ENCODE results near the gene SMAP1.

Gene SMAP1

GRCh38 chr6:70886661-70887060 lies 219.0 kb downstream of the SMAP1 start:
- no peak overlapping the region for H3K4me3 ChIP-seq (ENCODE audit: low read length)
- H4K20me1 ChIP-seq (ENCODE audit: insufficient read depth, low read length): no peaks in the 10 kb centered on the region
- H3K9me3 ChIP-seq (ENCODE audit: insufficient read depth, low read length): no peaks in the 10 kb centered on the region
- no peaks in the 10 kb centered on the region for H3K79me2 ChIP-seq (ENCODE audit: low read length)
- no peak for TF ChIP-seq CTCF (IDR thresholded peaks at IDR 0.05; ENCODE audit: low read depth, low read length)
- TF ChIP-seq EZH2phosphoT487 (IDR thresholded peaks at IDR 0.05; ENCODE audit: low read depth): no peak
- H2AFZ ChIP-seq (ENCODE audit: low read depth, low read length): no peak overlapping the region
- no peak overlapping the region for H3K4me2 ChIP-seq (ENCODE audit: low read length)
- peaks cover 13% of the 10 kb centered on the region for H3K4me1 ChIP-seq (ENCODE audit: low read length)
- no peaks in the 10 kb centered on the region for H3K36me3 ChIP-seq (replicated peaks; ENCODE audit: low read depth, low read length)
- H3K9ac ChIP-seq (ENCODE audit: low read length): no peak overlapping the region
- no peaks in the 10 kb centered on the region for H3K27me3 ChIP-seq (ENCODE audit: low read depth, low read length)
- no peak overlapping the region for H3K27ac ChIP-seq (ENCODE audit: low read length)

- Histone ChIP-seq H3K79me2 (ENCODE audit: low read length) (no peaks in the 10 kb centered on the region), H3K36me3 (replicated peaks; ENCODE audit: low read depth, low read length) (no peaks in the 10 kb centered on the region), H3K4me3 (ENCODE audit: low read length) (no peak overlapping the region), H3K27me3 (ENCODE audit: low read depth, low read length) (no peaks in the 10 kb centered on the region), H3K4me1 (ENCODE audit: low read length) (peaks cover 10% of the 10 kb centered on the region), H3K9ac (ENCODE audit: low read length) (no peak overlapping the region), H3K4me2 (ENCODE audit: low read length) (no peak overlapping the region), H4K20me1 (ENCODE audit: insufficient read depth, low read length) (no peaks in the 10 kb centered on the region), H3K9me3 (ENCODE audit: insufficient read depth, low read length) (no peaks in the 10 kb centered on the region), H2AFZ (ENCODE audit: low read depth, low read length) (no peak overlapping the region), H3K27ac (ENCODE audit: low read length) (no peak overlapping the region)
- TF ChIP-seq EZH2phosphoT487 (IDR thresholded peaks at IDR 0.05; ENCODE audit: low read depth): no peak
- no peak for TF ChIP-seq CTCF (IDR thresholded peaks at IDR 0.05; ENCODE audit: low read depth, low read length)
Measured at GRCh38 chr6:70889270-70889669, 221.6 kb downstream of the SMAP1 start.

GRCh38 chr6:70894001-70894400 lies 226.3 kb downstream of the SMAP1 start:
- no peak for TF ChIP-seq EZH2phosphoT487 (IDR thresholded peaks at IDR 0.05; ENCODE audit: low read depth)
- TF ChIP-seq CTCF (IDR thresholded peaks at IDR 0.05; ENCODE audit: low read depth, low read length): no peak
- no peaks in the 10 kb centered on the region for H3K36me3 ChIP-seq (replicated peaks; ENCODE audit: low read depth, low read length)
- no peaks in the 10 kb centered on the region for H3K9me3 ChIP-seq (ENCODE audit: insufficient read depth, low read length)
- no peak overlapping the region for H3K4me2 ChIP-seq (ENCODE audit: low read length)
- no peaks in the 10 kb centered on the region for H3K79me2 ChIP-seq (ENCODE audit: low read length)
- no peaks in the 10 kb centered on the region for H4K20me1 ChIP-seq (ENCODE audit: insufficient read depth, low read length)
- H2AFZ ChIP-seq (ENCODE audit: low read depth, low read length): no peak overlapping the region
- 0 out of 2 replicates have a peak, but pooled peaks cover 7% of the 10 kb centered on the region for H3K27me3 ChIP-seq (ENCODE audit: low read depth, low read length)
- H3K27ac ChIP-seq (ENCODE audit: low read length): no peak overlapping the region
- H3K4me3 ChIP-seq (ENCODE audit: low read length): no peak overlapping the region
- no peak overlapping the region for H3K9ac ChIP-seq (ENCODE audit: low read length)
- H3K4me1 ChIP-seq (ENCODE audit: low read length): no peaks in the 10 kb centered on the region

GRCh38 chr6:70900047-70900446 lies 232.4 kb downstream of the SMAP1 start:
- no peak overlapping the region for H3K9ac ChIP-seq (ENCODE audit: low read length)
- H3K4me3 ChIP-seq (ENCODE audit: low read length): no peak overlapping the region
- no peaks in the 10 kb centered on the region for H3K4me1 ChIP-seq (ENCODE audit: low read length)
- H3K27me3 ChIP-seq (ENCODE audit: low read depth, low read length): 0 out of 2 replicates have a peak, but pooled peaks cover 7% of the 10 kb centered on the region
- H3K79me2 ChIP-seq (ENCODE audit: low read length): no peaks in the 10 kb centered on the region
- no peaks in the 10 kb centered on the region for H3K36me3 ChIP-seq (replicated peaks; ENCODE audit: low read depth, low read length)
- no peaks in the 10 kb centered on the region for H4K20me1 ChIP-seq (ENCODE audit: insufficient read depth, low read length)
- no peak overlapping the region for H3K4me2 ChIP-seq (ENCODE audit: low read length)
- TF ChIP-seq EZH2phosphoT487 (IDR thresholded peaks at IDR 0.05; ENCODE audit: low read depth) (no peak), CTCF (IDR thresholded peaks at IDR 0.05; ENCODE audit: low read depth, low read length) (no peak)
- H2AFZ ChIP-seq (ENCODE audit: low read depth, low read length): no peak overlapping the region
- H3K9me3 ChIP-seq (ENCODE audit: insufficient read depth, low read length): no peaks in the 10 kb centered on the region
- no peak overlapping the region for H3K27ac ChIP-seq (ENCODE audit: low read length)

Measured in OCI-LY3 (cell line).